ENCODE data around the gene CD47. TPM values are rescaled to one million over a fixed set of nuclear protein-coding genes. Genes with fewer than 3 reads are reported as not detected.

The CD47 gene
- total and polyA plus RNA-seq, 10 of the 15 experiments (the other 5 are each of a cell fraction or from before 2014, with no cell fraction given): 22.9 to 175 (median 81.1) TPM

DNA sequence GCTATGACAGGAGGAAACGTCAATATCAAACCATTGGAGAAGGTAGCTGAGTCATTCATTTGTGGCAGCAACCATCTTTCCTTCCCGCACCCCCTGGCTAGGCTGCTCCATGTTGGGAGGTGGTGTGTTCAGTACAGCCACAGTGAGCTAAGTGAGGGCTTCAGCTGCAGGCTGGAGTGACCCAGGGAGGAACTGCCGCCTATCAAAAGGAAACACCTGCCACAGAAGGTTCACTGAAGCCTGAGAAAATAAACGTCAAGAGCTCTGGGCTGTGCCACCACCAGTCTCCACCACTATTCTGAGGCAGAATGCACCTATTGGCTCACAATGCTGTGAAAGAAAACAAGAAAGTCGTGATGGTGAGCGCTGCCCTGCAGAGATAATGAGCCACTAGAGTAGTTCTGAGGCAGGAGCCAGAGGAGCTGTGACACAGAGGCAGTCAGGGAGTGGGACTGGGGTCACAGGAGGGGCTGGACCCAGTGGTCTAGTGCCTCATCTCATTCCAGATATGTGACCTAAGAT, 34.8 kb upstream of the CD47 start (continued):
- no peak for TF ChIP-seq BMI1 (IDR thresholded peaks at IDR 0.05; ENCODE audit: borderline replicate concordance)
- peak; percentile 64; the same call in 1 of the 2 replicates for TF ChIP-seq PAX5 (IDR thresholded peaks at IDR 0.05; ENCODE audit: borderline replicate concordance, low read depth, low read length)
- TF ChIP-seq ELK1 (IDR thresholded peaks at IDR 0.05; ENCODE audit: low read depth, low read length): no peak
- no peak for TF ChIP-seq ZBTB11 (CRISPR knock-in tag; IDR thresholded peaks at IDR 0.05)
- peak; percentile 22; the same call in 1 of the 2 replicates for TF ChIP-seq IKZF1 (conservative IDR thresholded peaks at IDR 0.05)
- TF ChIP-seq ZNF384 (IDR thresholded peaks at IDR 0.05; ENCODE audit: borderline replicate concordance, low read depth, low read length): no peak
- TF ChIP-seq CHD1 (IDR thresholded peaks at IDR 0.05; ENCODE audit: low read depth, low read length): no peak
- TF ChIP-seq ZNF24 (IDR thresholded peaks at IDR 0.05): no peak
- TF ChIP-seq NR2C1 (IDR thresholded peaks at IDR 0.05): no peak
- 0 out of 2 replicates have a peak, but pooled peaks have one; percentile 9 for TF ChIP-seq GATAD2B (conservative IDR thresholded peaks at IDR 0.05; ENCODE audit: low read depth)
- no peak for TF ChIP-seq IRF5 (IDR thresholded peaks at IDR 0.05; ENCODE audit: borderline replicate concordance)
- no peak for TF ChIP-seq IRF3 (IDR thresholded peaks at IDR 0.05)
- peak; percentile 48 for TF ChIP-seq CUX1 (IDR thresholded peaks at IDR 0.05; ENCODE audit: insufficient replicate concordance, low read depth, low read length)
- TF ChIP-seq TAF1 (IDR thresholded peaks at IDR 0.05; ENCODE audit: borderline replicate concordance, low read depth, low read length): peak; percentile 86; the same call in 1 of the 2 replicates
- TF ChIP-seq MTA3 (IDR thresholded peaks at IDR 0.05; ENCODE audit: borderline replicate concordance, low read length): no peak
- TF ChIP-seq MYC (IDR thresholded peaks at IDR 0.05; ENCODE audit: insufficient read depth, insufficient read length, insufficient replicate concordance, low read length, severe bottlenecking): no peak
